Stimulated activated CD4-positive, alpha-beta T cell treated with anti-CD3 and anti-CD28 coated beads, Interleukin-12 subunit alpha, Interleukin-12 subunit beta, amount 100 ng/mL, for 24 hours (primary cell): ENCODE results near the gene STARD4.

Experiments used
- DNase-seq, 2 experiments: peaks; one replicate each; pipeline ENCODE4 v3.0.0-alpha.2; 2020; ENCODE audit warnings: low read depth in 2 of 2

Gene STARD4

DNA sequence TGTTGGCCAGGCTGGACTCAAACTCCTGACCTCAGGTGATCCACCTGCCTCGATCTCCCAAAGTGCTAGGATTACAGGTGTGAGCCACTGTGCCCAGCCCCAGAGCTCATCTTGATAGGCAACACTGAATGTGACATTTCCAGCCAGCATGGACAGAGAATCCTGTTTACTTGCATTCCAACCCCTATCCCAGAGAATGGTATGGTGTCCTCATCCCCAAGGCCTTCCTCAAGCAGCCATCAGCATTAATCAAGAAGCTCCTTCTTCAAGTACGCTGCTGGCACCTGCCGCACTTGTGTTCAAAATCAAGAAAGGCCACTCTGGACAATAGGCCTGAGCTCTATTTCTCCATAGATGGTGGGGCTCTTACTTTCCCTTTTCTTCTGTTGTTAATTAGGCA lies 40.2 kb downstream of the STARD4 start:
- DNase-seq, result no peak

- DNase-seq, result no peak
Observed at GRCh38 chr5:111469903-111470302, 42.4 kb downstream of the STARD4 start.

- no peak for DNase-seq
Observed at GRCh38 chr5:111469293-111469896, 42.9 kb downstream of the STARD4 start.

DNA sequence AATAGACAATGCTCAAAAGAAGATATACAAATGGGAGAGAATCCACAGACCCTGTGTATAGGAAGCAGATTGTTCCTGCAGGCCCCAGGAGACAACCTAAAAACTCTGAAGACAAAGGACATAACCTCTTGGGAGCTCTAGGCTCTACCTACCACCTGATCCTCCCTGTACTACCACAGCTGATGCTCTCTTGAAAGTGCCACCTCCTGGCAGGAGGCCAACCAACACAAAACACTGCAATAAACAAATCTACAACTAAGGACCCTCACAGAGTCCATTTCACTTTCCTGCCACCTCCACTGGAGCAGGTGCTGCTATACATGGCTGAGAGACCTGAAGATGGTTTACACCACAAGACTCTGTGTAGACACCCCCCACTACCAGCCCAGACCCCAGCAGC lies 49.0 kb downstream of the STARD4 start:
- DNase-seq, result no peak

DNA sequence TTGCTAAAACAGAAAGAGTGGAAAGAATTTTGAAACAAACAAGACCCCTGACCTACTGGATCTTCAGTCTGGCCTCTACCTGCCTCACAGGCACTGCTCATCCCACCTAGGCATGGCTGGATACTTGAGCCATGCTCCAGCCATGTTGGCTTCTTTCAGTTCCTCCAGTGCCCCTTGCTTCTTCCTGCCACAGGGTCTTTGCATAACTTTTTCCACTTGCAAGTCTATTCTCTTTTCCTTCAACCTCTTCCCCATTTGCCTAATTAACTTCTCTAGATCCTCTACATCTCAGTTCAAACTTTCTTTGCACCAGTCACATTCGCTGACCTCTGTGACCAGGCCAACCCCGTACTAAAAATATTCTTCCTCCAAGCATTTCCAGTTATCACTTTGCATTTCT lies 50.4 kb downstream of the STARD4 start:
- DNase-seq, result no peak

- DNase-seq, result no peak
Observed at GRCh38 chr5:111461255-111461671, 51.1 kb downstream of the STARD4 start.

DNA sequence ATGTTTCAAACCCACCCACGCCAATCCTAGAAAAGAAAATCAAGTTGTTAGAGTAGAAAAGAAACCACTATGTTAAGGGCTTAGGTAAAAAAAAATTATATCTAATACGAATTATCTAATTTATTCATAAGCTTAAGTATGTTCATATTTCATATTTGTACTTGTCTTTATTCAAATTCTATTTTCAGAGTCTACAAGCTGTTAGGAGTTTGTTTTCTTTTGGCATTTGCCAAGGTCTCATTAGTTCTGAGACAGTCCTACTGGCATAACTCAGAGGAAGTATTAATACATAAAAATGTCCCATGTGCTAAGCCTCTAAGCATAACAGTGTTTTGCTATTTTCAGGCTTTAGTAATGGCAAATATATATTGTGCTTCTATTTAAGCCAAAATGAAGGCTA lies 57.6 kb downstream of the STARD4 start:
- no peak for DNase-seq

- no peak for DNase-seq
Observed at GRCh38 chr5:111454198-111454622, 58.1 kb downstream of the STARD4 start.

- no peak for DNase-seq
Observed at GRCh38 chr5:111453747-111454146, 58.6 kb downstream of the STARD4 start.

DNA sequence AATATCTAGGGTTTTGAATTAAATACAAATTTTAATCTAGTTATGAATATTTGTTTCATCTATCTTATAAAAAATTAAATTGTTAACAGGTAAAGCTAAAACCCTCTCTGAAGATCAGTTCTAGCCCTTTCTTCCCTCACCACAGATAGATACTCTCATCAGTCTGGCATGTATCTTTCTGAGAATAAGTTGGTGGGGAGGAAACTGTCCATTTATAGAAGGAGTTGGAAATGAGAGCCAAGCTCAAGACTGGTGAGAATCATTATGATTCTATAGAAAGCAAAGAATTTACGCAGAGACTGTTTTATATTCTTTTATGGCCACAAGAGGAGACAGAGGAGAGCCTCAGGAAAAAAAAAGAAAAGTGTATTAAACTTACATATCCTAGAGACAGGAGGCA lies 59.0 kb downstream of the STARD4 start:
- no peak for DNase-seq

GRCh38 chr5:111447822-111448221 lies 64.5 kb downstream of the STARD4 start:
- DNase-seq, result no peak

DNA sequence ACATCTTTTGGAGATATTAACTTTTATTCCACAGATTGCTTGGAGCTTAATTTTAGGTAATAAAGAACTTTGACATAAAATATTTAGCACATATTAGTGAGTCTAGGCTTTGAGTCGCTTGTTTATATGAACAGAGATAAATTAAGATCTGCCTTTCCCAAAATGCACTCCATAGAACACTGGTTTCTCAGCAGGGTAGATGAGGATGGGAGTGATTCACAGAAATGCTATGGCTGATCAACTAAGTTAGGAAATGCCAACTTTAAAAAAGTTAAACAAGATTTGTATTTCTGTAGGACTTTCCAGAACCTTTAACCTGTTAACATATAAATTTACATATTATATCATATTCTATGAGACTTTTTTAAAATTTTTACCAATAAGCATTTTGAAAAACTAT lies 65.2 kb downstream of the STARD4 start:
- no peak for DNase-seq
